ENCODE data around the gene OLFM3. TPM values are rescaled to one million over a fixed set of nuclear protein-coding genes. Genes with fewer than 3 reads are reported as not detected.

OLFM3 gene
- total RNA-seq, 1 experiment from 2014 or later = not detected

- H3K9me3 ChIP-seq (ENCODE audit: insufficient read depth, low read depth) = no peaks in the 10 kb centered on the region
- BruUV-seq (replicated peaks) = no TSS peak
- DNase-seq = no peak
- H3K9me2 ChIP-seq (ENCODE audit: insufficient read depth) = no peaks in the 10 kb centered on the region
- H3K4me3 ChIP-seq = no peak overlapping the region
- no peaks in the 10 kb centered on the region for H3K36me3 ChIP-seq (ENCODE audit: low read depth)
- H3K4me1 ChIP-seq (replicated peaks; ENCODE audit: insufficient read depth) = no peaks in the 10 kb centered on the region
- POLR2A ChIA-PET (ENCODE audit: unreplicated experiment) = no interaction called here
- H4K20me1 ChIP-seq (ENCODE audit: insufficient read depth) = no peaks in the 10 kb centered on the region
- H2AFZ ChIP-seq = peak overlapping the region; percentile 34; the same call in 1 of the 2 replicates
- no peak overlapping the region for H3K4me2 ChIP-seq
- no peaks in the 10 kb centered on the region for H3K27me3 ChIP-seq (ENCODE audit: insufficient read depth, low read depth)
- intact Hi-C loops (cut with micrococcal nuclease; ENCODE audit: unreplicated experiment) = no loop called here
- no peak overlapping the region for H3K27ac ChIP-seq
- TF ChIP-seq EZH2 (IDR thresholded peaks at IDR 0.05; ENCODE audit: low read depth) (no peak), CTCF (conservative IDR thresholded peaks at IDR 0.05) (peak; percentile 79)
- no peaks in the 10 kb centered on the region for H3F3A ChIP-seq (ENCODE audit: insufficient read depth, low read depth)
- H3K79me2 ChIP-seq (ENCODE audit: low read depth) = no peaks in the 10 kb centered on the region
- CTCF ChIA-PET = no interaction called here
Observed at GRCh38 chr1:101769520-101769919, 227.2 kb downstream of the OLFM3 start.

GRCh38 chr1:101757985-101758384 is 238.7 kb downstream of the OLFM3 start:
- H3F3A ChIP-seq (ENCODE audit: insufficient read depth, low read depth) = no peaks in the 10 kb centered on the region
- H3K4me2 ChIP-seq = no peak overlapping the region
- no peak overlapping the region for H2AFZ ChIP-seq
- H3K27me3 ChIP-seq (ENCODE audit: insufficient read depth, low read depth) = no peaks in the 10 kb centered on the region
- H3K36me3 ChIP-seq (ENCODE audit: low read depth) = no peaks in the 10 kb centered on the region
- TF ChIP-seq CTCF (conservative IDR thresholded peaks at IDR 0.05) = no peak
- no peak for TF ChIP-seq EZH2 (IDR thresholded peaks at IDR 0.05; ENCODE audit: low read depth)
- H3K4me1 ChIP-seq (replicated peaks; ENCODE audit: insufficient read depth) = no peaks in the 10 kb centered on the region
- intact Hi-C loops (cut with micrococcal nuclease; ENCODE audit: unreplicated experiment) = no loop called here
- no peak overlapping the region for H3K27ac ChIP-seq
- BruUV-seq (replicated peaks) = no TSS peak
- DNase-seq = peak in 1 of 2 experiments; percentile 49
- H4K20me1 ChIP-seq (ENCODE audit: insufficient read depth) = no peaks in the 10 kb centered on the region
- ChIA-PET CTCF (no interaction called here), POLR2A (ENCODE audit: unreplicated experiment) (no interaction called here)
- no peaks in the 10 kb centered on the region for H3K9me2 ChIP-seq (ENCODE audit: insufficient read depth)
- no peaks in the 10 kb centered on the region for H3K9me3 ChIP-seq (ENCODE audit: insufficient read depth, low read depth)
- no peak overlapping the region for H3K4me3 ChIP-seq
- no peaks in the 10 kb centered on the region for H3K79me2 ChIP-seq (ENCODE audit: low read depth)

- no peaks in the 10 kb centered on the region for H3K9me3 ChIP-seq (ENCODE audit: insufficient read depth, low read depth)
- TF ChIP-seq CTCF (conservative IDR thresholded peaks at IDR 0.05) (no peak), EZH2 (IDR thresholded peaks at IDR 0.05; ENCODE audit: low read depth) (no peak)
- H4K20me1 ChIP-seq (ENCODE audit: insufficient read depth) = no peaks in the 10 kb centered on the region
- H3K4me3 ChIP-seq = no peak overlapping the region
- H3K9me2 ChIP-seq (ENCODE audit: insufficient read depth) = no peaks in the 10 kb centered on the region
- CTCF ChIA-PET = no interaction called here
- no peak overlapping the region for H3K4me2 ChIP-seq
- H3K4me1 ChIP-seq (replicated peaks; ENCODE audit: insufficient read depth) = no peaks in the 10 kb centered on the region
- intact Hi-C loops (cut with micrococcal nuclease; ENCODE audit: unreplicated experiment) = no loop called here
- no peaks in the 10 kb centered on the region for H3K27me3 ChIP-seq (ENCODE audit: insufficient read depth, low read depth)
- H3F3A ChIP-seq (ENCODE audit: insufficient read depth, low read depth) = no peaks in the 10 kb centered on the region
- H3K36me3 ChIP-seq (ENCODE audit: low read depth) = no peaks in the 10 kb centered on the region
- DNase-seq = no peak
- no peak overlapping the region for H3K27ac ChIP-seq
- no peaks in the 10 kb centered on the region for H3K79me2 ChIP-seq (ENCODE audit: low read depth)
- POLR2A ChIA-PET (ENCODE audit: unreplicated experiment) = no interaction called here
- no TSS peak for BruUV-seq (replicated peaks)
- 0 out of 2 replicates have a peak overlapping the region, but pooled peaks have one; percentile 12 for H2AFZ ChIP-seq
Observed at GRCh38 chr1:101756411-101756810, 240.3 kb downstream of the OLFM3 start.
